Lower leg skin (tissue), 4 donors: Measurements from ENCODE around the gene TM4SF1. TPM values are rescaled to one million over a fixed set of nuclear protein-coding genes. Genes with fewer than 3 reads are reported as not detected.

ENCODE experiments used
- DNase-seq, 2 donors: peaks; one replicate each; pipeline ENCODE4 v3.0.0-alpha.2; 2019; ENCODE audit warnings: low spot score in 2 of 2
- H3K4me3 ChIP-seq: fragments of 200-600 bp; sonication (generic); 2 replicates; pipeline ENCODE4 v1.5.1; 2017; ENCODE audit warnings: mild to moderate bottlenecking, low read depth; ENCODE audit not compliant: poor library complexity, severe bottlenecking
- POLR2A ChIP-seq, 2 donors: fragments of 450-650 bp; IDR thresholded peaks; one replicate each; pipeline ENCODE4 v1.6.1; 2016 to 2017; ENCODE audit warnings: antibody characterized with exemption in 2 of 2, mild to moderate bottlenecking in 1 of 2, moderate library complexity in 1 of 2
- WGBS, 2 donors: methylation state at CpG; one replicate each; pipeline ENCODE4 v1.1.5; 2018; 5-methylcytosine and 5-hydroxymethylcytosine counted together
- intact Hi-C: fragments of 100-400 bp; cut with DNase I; formaldehyde crosslinking; loops from one replicate; pipeline ENCODE4 v1.15.0; 2023; ENCODE audit warnings: low total_unique reads
- total RNA-seq, 4 donors: library from RNA; depleted of rRNA; stranded (reverse); fragments of >200 nt; gene quantifications; one replicate each; pipeline ENCODE4 v1.1.0, GENCODE V29; 2016
- TF ChIP-seq, protein P1 (sequence below), 3 donors: fragments of 450-650 bp; IDR thresholded peaks; one replicate each; pipeline ENCODE4 v1.5.1; 2016; ENCODE audit warnings: antibody characterized with exemption in 3 of 3, mild to moderate bottlenecking in 3 of 3, moderate library complexity in 2 of 3

TM4SF1 gene
- total RNA-seq, 4 donors from 2014 or later, result 24.5 to 131 (median 51.0) TPM

DNA sequence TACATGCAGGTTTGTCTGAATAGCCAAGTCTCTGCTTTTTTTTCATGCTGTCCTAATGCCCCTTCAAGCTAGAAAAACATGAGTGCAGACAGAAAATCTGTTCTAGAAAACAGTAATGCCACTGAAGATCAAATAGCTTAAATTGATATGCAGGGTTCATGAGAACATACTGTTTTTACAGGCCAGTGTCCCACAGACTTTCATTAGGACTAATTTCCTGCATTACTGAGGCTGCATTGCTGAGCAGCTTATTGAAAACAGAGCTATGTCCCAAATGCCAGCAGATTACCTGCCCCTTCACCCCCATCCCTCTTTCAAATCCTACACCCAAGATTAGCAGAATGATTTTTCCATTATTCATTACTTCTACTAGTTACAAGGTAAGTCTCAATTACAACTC, 44.7 kb downstream of the TM4SF1 start:
- TF ChIP-seq, protein P1, sequence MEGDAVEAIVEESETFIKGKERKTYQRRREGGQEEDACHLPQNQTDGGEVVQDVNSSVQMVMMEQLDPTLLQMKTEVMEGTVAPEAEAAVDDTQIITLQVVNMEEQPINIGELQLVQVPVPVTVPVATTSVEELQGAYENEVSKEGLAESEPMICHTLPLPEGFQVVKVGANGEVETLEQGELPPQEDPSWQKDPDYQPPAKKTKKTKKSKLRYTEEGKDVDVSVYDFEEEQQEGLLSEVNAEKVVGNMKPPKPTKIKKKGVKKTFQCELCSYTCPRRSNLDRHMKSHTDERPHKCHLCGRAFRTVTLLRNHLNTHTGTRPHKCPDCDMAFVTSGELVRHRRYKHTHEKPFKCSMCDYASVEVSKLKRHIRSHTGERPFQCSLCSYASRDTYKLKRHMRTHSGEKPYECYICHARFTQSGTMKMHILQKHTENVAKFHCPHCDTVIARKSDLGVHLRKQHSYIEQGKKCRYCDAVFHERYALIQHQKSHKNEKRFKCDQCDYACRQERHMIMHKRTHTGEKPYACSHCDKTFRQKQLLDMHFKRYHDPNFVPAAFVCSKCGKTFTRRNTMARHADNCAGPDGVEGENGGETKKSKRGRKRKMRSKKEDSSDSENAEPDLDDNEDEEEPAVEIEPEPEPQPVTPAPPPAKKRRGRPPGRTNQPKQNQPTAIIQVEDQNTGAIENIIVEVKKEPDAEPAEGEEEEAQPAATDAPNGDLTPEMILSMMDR (IDR thresholded peaks at IDR 0.05), result no peak
- intact Hi-C loops, result no loop called here
- no peak overlapping the region for H3K4me3 ChIP-seq
- no peak for DNase-seq

DNA sequence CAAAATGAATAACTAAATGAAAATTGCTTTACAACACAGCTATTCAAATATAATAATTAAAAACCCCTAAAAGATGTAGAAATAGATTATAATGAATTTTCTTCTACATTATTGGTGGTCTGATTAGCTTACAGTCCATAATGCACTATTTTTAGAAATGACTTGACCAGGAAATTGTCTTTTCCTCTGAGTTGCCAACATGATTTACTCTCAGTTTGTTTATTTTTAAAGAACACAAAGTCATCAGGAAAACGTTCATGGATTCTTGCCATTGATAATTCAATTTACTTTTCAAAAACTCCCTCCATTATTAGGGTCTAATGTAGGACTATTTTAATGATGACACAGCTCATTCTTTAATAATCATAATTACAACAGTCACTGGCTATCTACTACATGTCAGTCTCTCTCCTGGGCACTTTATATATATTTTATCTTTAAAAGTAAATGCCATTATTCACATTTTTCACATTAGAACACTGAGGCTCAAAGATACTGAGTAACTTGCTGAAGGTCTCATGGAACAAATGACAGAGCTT, 45.2 kb downstream of the TM4SF1 start:
- intact Hi-C loops, result no loop called here
- TF ChIP-seq, protein P1 (IDR thresholded peaks at IDR 0.05), result no peak
- TF ChIP-seq POLR2A (IDR thresholded peaks at IDR 0.05), result no peak
- 7 to 20% methylated on average over 1 of the region's 1 CpG for WGBS, 2 donors
- DNase-seq, result no peak
- H3K4me3 ChIP-seq, result no peak overlapping the region

DNA sequence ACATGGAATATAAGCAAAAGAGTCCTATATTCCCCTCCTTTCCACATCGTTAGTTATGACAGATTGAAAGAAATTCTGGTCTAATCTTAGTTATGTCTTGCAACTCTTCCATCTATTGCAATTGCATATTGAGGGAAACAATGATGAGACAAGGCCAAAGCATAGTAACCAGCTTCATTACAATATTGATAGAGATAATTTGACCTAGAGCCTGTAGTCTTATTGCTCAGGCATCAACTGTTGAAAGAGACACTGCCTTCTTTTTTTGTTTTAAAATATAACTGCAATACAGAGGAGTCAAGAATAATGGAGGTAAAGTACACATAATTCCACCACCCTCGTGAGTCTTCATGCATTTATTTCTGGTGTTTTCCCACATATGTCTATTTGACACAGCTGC, 46.1 kb downstream of the TM4SF1 start:
- TF ChIP-seq, protein P1 (IDR thresholded peaks at IDR 0.05), result no peak
- TF ChIP-seq POLR2A (IDR thresholded peaks at IDR 0.05), result no peak
- intact Hi-C loops, result no loop called here
- no peak overlapping the region for H3K4me3 ChIP-seq
- 72 to 73% methylated on average over 2 of the region's 2 CpGs for WGBS, 2 donors
- DNase-seq, result no peak

DNA sequence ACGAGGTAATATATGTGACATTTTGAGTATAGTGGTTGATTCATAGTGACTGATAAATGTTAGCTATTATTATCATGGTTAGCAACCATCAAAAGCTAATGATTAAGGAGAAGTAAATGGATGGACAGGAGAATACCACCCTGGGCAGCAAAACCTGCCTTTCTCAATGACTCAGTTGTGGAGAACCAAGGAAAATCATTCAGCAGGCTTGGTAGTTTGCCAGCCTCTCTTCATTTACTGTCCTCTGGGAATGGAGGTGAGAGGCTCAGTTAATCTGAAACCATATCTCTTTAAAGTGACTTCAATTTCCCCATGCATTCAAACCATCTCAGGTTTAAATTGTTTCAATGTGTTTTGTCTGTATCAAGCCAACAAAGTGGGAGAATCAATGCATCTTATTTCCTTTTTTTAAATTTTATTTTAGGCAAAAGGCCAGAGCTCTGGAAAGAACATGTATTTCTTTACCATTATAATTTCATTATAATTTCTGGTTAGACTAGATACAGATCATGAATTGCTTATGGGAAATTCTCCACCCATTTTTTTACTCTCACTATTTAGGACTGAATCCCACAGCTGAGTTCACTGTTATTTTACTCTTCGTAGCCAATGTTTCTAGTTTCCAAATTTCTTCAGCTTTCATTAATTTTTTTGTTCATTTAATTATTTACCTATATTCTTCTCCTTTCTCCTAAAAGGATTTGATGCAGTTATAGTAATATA, 46.7 kb downstream of the TM4SF1 start:
- intact Hi-C loops, result no loop called here
- no peak for DNase-seq
- WGBS, 2 donors, result 72 to 75% methylated on average over 2 of the region's 2 CpGs
- TF ChIP-seq, protein P1 (IDR thresholded peaks at IDR 0.05), result no peak
- TF ChIP-seq POLR2A (IDR thresholded peaks at IDR 0.05), result no peak
- H3K4me3 ChIP-seq, result no peak overlapping the region

DNA sequence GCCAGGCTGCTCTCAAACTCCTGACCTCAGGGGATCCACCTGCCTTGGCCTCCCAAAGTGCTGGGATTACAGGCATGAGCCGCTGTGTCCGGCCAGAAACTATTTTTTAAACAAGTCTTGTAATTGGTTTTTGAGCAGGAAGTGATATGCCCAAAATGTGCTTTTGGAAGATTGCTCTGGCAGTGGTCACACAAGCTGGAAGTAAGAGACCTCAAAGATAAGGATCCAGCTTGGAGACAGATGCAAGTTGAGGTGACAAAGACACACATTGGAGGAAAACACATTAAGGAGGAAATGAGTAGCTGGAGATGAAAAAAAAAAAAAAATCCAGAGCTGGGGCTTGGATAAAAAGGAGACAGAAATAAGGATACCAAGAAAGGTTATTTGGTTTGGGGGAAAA, 50.3 kb downstream of the TM4SF1 start:
- 95 to 96% methylated on average over 2 of the region's 2 CpGs for WGBS, 2 donors

More for the DNA sequence above, 50.3 kb downstream of the TM4SF1 start:
- TF ChIP-seq, protein P1 (IDR thresholded peaks at IDR 0.05), result no peak
- TF ChIP-seq POLR2A (IDR thresholded peaks at IDR 0.05), result no peak
- no peak for DNase-seq
- H3K4me3 ChIP-seq, result no peak overlapping the region
- intact Hi-C loops, result no loop called here
